Retinal pigment epithelial cell (primary cell): ENCODE measurements around the gene LACC1.

Experiments used
- DNase-seq: peaks from one replicate; pipeline ENCODE4 v3.0.0-alpha.2; 2010; ENCODE audit warnings: low read depth
- H3K4me3 ChIP-seq: 2 replicates; pipeline ENCODE4 v1.5.1; 2011; ENCODE audit warnings: mild to moderate bottlenecking, low read length, control low read depth, moderate library complexity
- CTCF ChIP-seq: conservative IDR thresholded peaks from 2 replicates; pipeline ENCODE4 v1.5.1; 2011; ENCODE audit warnings: low read depth, low read length, control low read depth, inconsistent platforms

Gene LACC1

GRCh38 chr13:43850873-43851272, 28.8 kb upstream of the LACC1 start:
- DNase-seq: no peak
- TF ChIP-seq CTCF: no peak
- no peak overlapping the region for H3K4me3 ChIP-seq

- no peak for DNase-seq
- no peak for TF ChIP-seq CTCF
These were observed 26.7 kb upstream of the LACC1 start for GRCh38 chr13:43852923-43853404.

GRCh38 chr13:43861863-43862262, 17.8 kb upstream of the LACC1 start:
- no peak overlapping the region for H3K4me3 ChIP-seq
- no peak for DNase-seq
- no peak for TF ChIP-seq CTCF

More at GRCh38 chr13:43852923-43853404, 26.7 kb upstream of the LACC1 start:
- H3K4me3 ChIP-seq: no peak overlapping the region

- no peak overlapping the region for H3K4me3 ChIP-seq
- DNase-seq: no peak
- TF ChIP-seq CTCF: no peak
These were observed 14.8 kb upstream of the LACC1 start for GRCh38 chr13:43864921-43865320.

GRCh38 chr13:43865892-43866291, 13.8 kb upstream of the LACC1 start:
- no peak for TF ChIP-seq CTCF
- no peak overlapping the region for H3K4me3 ChIP-seq
- DNase-seq: no peak

GRCh38 chr13:43872181-43872580, 7.5 kb upstream of the LACC1 start:
- DNase-seq: no peak
- no peak overlapping the region for H3K4me3 ChIP-seq
- TF ChIP-seq CTCF: no peak

- peak; percentile 16 for TF ChIP-seq CTCF
- H3K4me3 ChIP-seq: no peak overlapping the region
- DNase-seq: no peak
These were observed 5.1 kb upstream of the LACC1 start for GRCh38 chr13:43874504-43875092.
